H1 (cell line): ENCODE measurements around the gene RARA. TPM values are rescaled to one million over a fixed set of nuclear protein-coding genes. Genes with fewer than 3 reads are reported as not detected.

Experiments
- CTCF ChIA-PET: fragments of 300-600 bp; sonication (Branson Sonifier 250); formaldehyde crosslinking; loops from one replicate; lab custom pipeline; 2021; ENCODE audit not compliant: partially characterized antibody; lab: Charles Lee
- POLR2A ChIA-PET: fragments of 300-600 bp; sonication (Branson Sonifier 250); formaldehyde crosslinking; loops from one replicate; lab custom pipeline; 2021; ENCODE audit warnings: inconsistent platforms; ENCODE audit not compliant: partially characterized antibody; lab: Charles Lee
- DNase-seq, 2 experiments: peaks; one replicate each; pipeline versions ENCODE4 v3.0.0 to v3.0.0-alpha.2; 2010 to 2022; ENCODE audit warnings: low spot score in 2 of 2, low read depth in 1 of 2, mixed read lengths in 1 of 2
- FAIRE-seq: peaks from 2 replicates; lab custom pipeline; 2011; peaks lifted over from hg19 to GRCh38; lab: Jason Lieb, UNC
- H2AFZ ChIP-seq: 2 replicates; pipeline ENCODE4 v1.8.1; 2012; ENCODE audit warnings: low read length, inconsistent platforms
- H2AK5ac ChIP-seq: 2 replicates; pipeline ENCODE4 v1.6.1; 2013; ENCODE audit warnings: low read depth, low read length
- H2BK120ac ChIP-seq: replicated peaks from 2 replicates; pipeline ENCODE3; 2013; ENCODE audit warnings: low read depth, low read length, inconsistent platforms
- H2BK12ac ChIP-seq: 2 replicates; pipeline ENCODE4 v1.6.1; 2013; ENCODE audit warnings: low read depth, low read length
- H2BK15ac ChIP-seq: 2 replicates; pipeline ENCODE4 v1.6.1; 2013; ENCODE audit warnings: low read length
- H2BK20ac ChIP-seq: 2 replicates; pipeline ENCODE4 v1.6.1; 2013; ENCODE audit warnings: low read length
- H2BK5ac ChIP-seq: 2 replicates; pipeline ENCODE4 v1.6.1; 2013; ENCODE audit warnings: low read depth, low read length
- H3K14ac ChIP-seq: 2 replicates; pipeline ENCODE4 v1.6.1; 2013; ENCODE audit warnings: inconsistent platforms; ENCODE audit not compliant: insufficient read length
- H3K18ac ChIP-seq: 2 replicates; pipeline ENCODE4 v1.6.1; 2013; ENCODE audit warnings: low read length; ENCODE audit errors: extremely low read depth
- H3K23ac ChIP-seq: 2 replicates; pipeline ENCODE4 v1.6.1; 2013; ENCODE audit warnings: inconsistent platforms; ENCODE audit not compliant: insufficient read length
- H3K23me2 ChIP-seq: 2 replicates; pipeline ENCODE4 v1.6.1; 2013; ENCODE audit warnings: low read depth, low read length
- H3K27ac ChIP-seq: 2 replicates; pipeline ENCODE4 v1.6.1; 2011; ENCODE audit warnings: low read depth, low read length, inconsistent platforms
- H3K27me3 ChIP-seq, 4 experiments: replicated peaks in 1 of 4; 1 replicate in 1 of 4; 2 replicates in 3 of 4; pipeline versions ENCODE4 v1.6.1 to v1.8.1; 2011 to 2013; ENCODE audit warnings: low read length in 3 of 4, mild to moderate bottlenecking in 3 of 4, inconsistent platforms in 2 of 4, mixed read lengths in 2 of 4, moderate library complexity in 1 of 4; ENCODE audit not compliant: control insufficient read depth in 3 of 4, insufficient read depth in 3 of 4; ENCODE audit errors: extremely low read depth in 1 of 4
- H3K36me3 ChIP-seq, 4 experiments: 2 replicates each; pipeline versions ENCODE4 v1.6.1 to v1.8.1; 2011 to 2013; ENCODE audit warnings: mild to moderate bottlenecking in 4 of 4, low read length in 3 of 4, moderate library complexity in 2 of 4, control low read depth in 1 of 4, inconsistent platforms in 1 of 4; ENCODE audit not compliant: insufficient read depth in 4 of 4, control insufficient read depth in 2 of 4
- H3K4ac ChIP-seq: replicated peaks from 2 replicates; pipeline ENCODE3; 2013; ENCODE audit warnings: low read length, low read depth, mixed read lengths, inconsistent platforms; ENCODE audit not compliant: insufficient read length
- H3K4me1 ChIP-seq, 4 experiments: replicated peaks in 1 of 4; 1 replicate in 1 of 4; 2 replicates in 3 of 4; pipeline versions ENCODE4 v1.6.1 to v1.8.1; 2011 to 2013; ENCODE audit warnings: low read length in 3 of 4, inconsistent platforms in 2 of 4, mixed read lengths in 1 of 4; ENCODE audit not compliant: insufficient read depth in 4 of 4, control insufficient read depth in 3 of 4
- H3K4me2 ChIP-seq, 2 experiments: 2 replicates each; pipeline versions ENCODE4 v1.6.1 to v1.8.1; 2011 to 2013; ENCODE audit warnings: low read depth in 2 of 2, low read length in 2 of 2, control low read depth in 1 of 2, inconsistent platforms in 1 of 2, mild to moderate bottlenecking in 1 of 2; ENCODE audit not compliant: insufficient read depth in 1 of 2
- H3K4me3 ChIP-seq, 4 experiments: fragments of 200-600, 300-600 bp in 1 of 4; sonication (generic), shearing (Covaris generic), sonication (Bioruptor Twin) in 1 of 4; 2 replicates each; pipeline versions ENCODE4 v1.5.1 to v1.8.1; 2011 to 2016; ENCODE audit warnings: low read length in 4 of 4, low read depth in 3 of 4, control low read depth in 2 of 4, inconsistent platforms in 2 of 4, mild to moderate bottlenecking in 2 of 4, mixed read lengths in 1 of 4, moderate library complexity in 1 of 4; ENCODE audit not compliant: insufficient read depth in 2 of 4; ENCODE audit errors: extremely low read depth in 1 of 4
- H3K56ac ChIP-seq: replicated peaks from 2 replicates; pipeline ENCODE3; 2013; ENCODE audit warnings: low read depth, mild to moderate bottlenecking, mixed read lengths, low read length, inconsistent platforms; ENCODE audit not compliant: insufficient read length
- H3K79me1 ChIP-seq: 2 replicates; pipeline ENCODE4 v1.6.1; 2013; ENCODE audit warnings: low read depth, low read length, control low read depth
- H3K79me2 ChIP-seq, 2 experiments: 2 replicates each; pipeline versions ENCODE4 v1.6.1 to v1.8.1; 2012 to 2013; ENCODE audit warnings: low read length in 2 of 2, mild to moderate bottlenecking in 2 of 2, inconsistent platforms in 1 of 2; ENCODE audit not compliant: insufficient read depth in 2 of 2, control insufficient read depth in 1 of 2
- H3K9ac ChIP-seq, 4 experiments: replicated peaks in 1 of 4; 1 replicate in 1 of 4; 2 replicates in 3 of 4; pipeline versions ENCODE4 v1.6.1 to v1.8.1; 2011 to 2013; ENCODE audit warnings: low read depth in 3 of 4, low read length in 3 of 4, control low read depth in 2 of 4, mild to moderate bottlenecking in 2 of 4, moderate library complexity in 2 of 4, inconsistent platforms in 1 of 4; ENCODE audit errors: extremely low read depth in 1 of 4
- H3K9me3 ChIP-seq, 2 experiments: 2 replicates each; pipeline versions ENCODE4 v1.6.1 to v1.8.1; 2012 to 2013; ENCODE audit warnings: mild to moderate bottlenecking in 2 of 2, moderate library complexity in 2 of 2, control low read depth in 1 of 2, inconsistent platforms in 1 of 2, low read depth in 1 of 2, low read length in 1 of 2, mixed read lengths in 1 of 2; ENCODE audit not compliant: insufficient read depth in 2 of 2
- H4K20me1 ChIP-seq, 2 experiments: replicated peaks in 1 of 2; 2 replicates each; pipeline versions ENCODE3 to v1.8.1; 2011 to 2013; ENCODE audit warnings: inconsistent platforms in 2 of 2, low read length in 2 of 2, mild to moderate bottlenecking in 1 of 2; ENCODE audit not compliant: insufficient read depth in 2 of 2, control insufficient read depth in 1 of 2
- H4K5ac ChIP-seq: 2 replicates; pipeline ENCODE4 v1.6.1; 2013; ENCODE audit warnings: low read length, low read depth, mixed read lengths, inconsistent platforms; ENCODE audit not compliant: insufficient read length
- H4K8ac ChIP-seq: 2 replicates; pipeline ENCODE4 v1.8.0; 2013; ENCODE audit warnings: mild to moderate bottlenecking, moderate library complexity, low read length, inconsistent platforms; ENCODE audit not compliant: insufficient read depth; ENCODE audit errors: extremely low read depth
- H4K91ac ChIP-seq: replicated peaks from 2 replicates; pipeline ENCODE3; 2013; ENCODE audit warnings: low read length, mixed read lengths, inconsistent platforms; ENCODE audit not compliant: insufficient read length
- EZH2 ChIP-seq: fragments of 200-600 bp; sonication (generic); IDR thresholded peaks from 2 replicates; pipeline ENCODE4 v1.7.1; 2012; ENCODE audit warnings: low read depth, mild to moderate bottlenecking, moderate library complexity, low read length, inconsistent platforms; ENCODE audit not compliant: severe bottlenecking
- RBBP5 ChIP-seq: IDR thresholded peaks from 2 replicates; pipeline ENCODE4 v1.7.1; 2012; ENCODE audit warnings: low read depth, mild to moderate bottlenecking, inconsistent platforms, low read length, moderate library complexity, borderline replicate concordance
- SIN3A ChIP-seq, 2 experiments: IDR thresholded peaks in 1 of 2; conservative IDR thresholded peaks in 1 of 2; 2 replicates each; pipeline ENCODE4 v1.6.1; 2011 to 2012; ENCODE audit warnings: low read length in 2 of 2, improper control_type of control experiment in 1 of 2, low read depth in 1 of 2, mild to moderate bottlenecking in 1 of 2
- SUZ12 ChIP-seq: fragments of 200-600 bp; sonication (generic); IDR thresholded peaks from 2 replicates; pipeline ENCODE4 v1.6.1; 2012; ENCODE audit warnings: mild to moderate bottlenecking, inconsistent platforms, low read length, moderate library complexity, mixed read lengths
- TEAD4 ChIP-seq: IDR thresholded peaks from 2 replicates; pipeline ENCODE4 v1.6.1; 2012; ENCODE audit warnings: low read depth, low read length, inconsistent platforms, mixed read lengths
- WGBS, 2 experiments: shearing (Covaris generic) in 1 of 2; methylation state at CpG; one replicate each; pipeline versions ENCODE4 v1.1.6 to v1.1.7; 2013 to 2015; ENCODE audit warnings: low lambda C conversion rate in 2 of 2, mixed read lengths in 2 of 2, inconsistent platforms in 1 of 2, low coverage in 1 of 2, missing lambda C conversion rate in 1 of 2; ENCODE audit not compliant: insufficient replicate concordance in 2 of 2, insufficient coverage in 1 of 2, insufficient read length in 1 of 2; ENCODE audit errors: extremely low coverage in 1 of 2, missing lambda C conversion rate in 1 of 2; 5-methylcytosine and 5-hydroxymethylcytosine counted together
- polyA plus RNA-seq, 7 experiments: library from polyadenylated mRNA; depleted of rRNA in 3 of 7; stranded (reverse) in 5 of 7; unstranded in 2 of 7; fragments of >200 nt in 5 of 7; fragments of 200-250 nt in 2 of 7; gene quantifications; 1 replicate in 5 of 7; 2 replicates in 1 of 7; 4 replicates in 1 of 7; pipeline versions ENCODE4 v1.2.1 to v1.2.3, GENCODE V29; 2011 to 2013; ENCODE audit warnings: missing spikeins in 2 of 7, mixed read lengths in 2 of 7
- total RNA-seq: library from RNA; stranded (reverse); fragmentation: NEBNext Ultra II Directional; extraction: Animal tissue kit (Norgen Biotek cat#: 25700); gene quantifications from 2 replicates; pipeline ENCODE4 v1.2.1, GENCODE V29; 2021

The RARA gene
- total and polyA plus RNA-seq, 2 of the 8 experiments (the other 6 are each of a cell fraction or from before 2014, with no cell fraction given): 4.4 to 16.5 TPM

- H3K4me3 ChIP-seq: peak overlapping the region; percentile 57 to 74 (median 62)
- FAIRE-seq (no peak), DNase-seq (peak in 1 of 2 experiments; percentile 60)
- no peak overlapping the region; the same call in 1 of the 2 replicates for H2AK5ac ChIP-seq
- H4K5ac ChIP-seq: no peak overlapping the region
- POLR2A ChIA-PET: interaction anchor here (1.3 to 27.8 kb wide), 3 partner anchors 7 to 40 kb away, joined by 3 to 570 read pairs (median 6); partner anchors contain the start of genes CDC6 and RARA
- no peak overlapping the region for H2BK5ac ChIP-seq
- peak; percentile 26; the same call in 1 of the 2 replicates for TF ChIP-seq SUZ12
- TF ChIP-seq RBBP5: no peak
- TF ChIP-seq EZH2: peak; percentile 63
- TF ChIP-seq SIN3A (conservative IDR thresholded peaks at IDR 0.05 in 1 of 2, IDR thresholded peaks at IDR 0.05 in 1 of 2; ENCODE audit: low read depth in 1 of 2, low read length in 2 of 2): no peak
- no peak for TF ChIP-seq TEAD4
- TF ChIP-seq, all 59 proteins: peak for 2
- H4K91ac ChIP-seq: no peak overlapping the region
- H2BK20ac ChIP-seq: no peak overlapping the region
- CTCF ChIA-PET: interaction anchor here (1.6 to 30.8 kb wide), 3 partner anchors 14 to 24 kb away, joined by 4 to 1198 read pairs (median 74); partner anchors contain the start of genes GJD3 and RARA
- no peak overlapping the region for H3K9ac ChIP-seq
- H3K79me1 ChIP-seq: peaks cover 2% of the 10 kb centered on the region; the same call in 1 of the 2 replicates
- H3K9me3 ChIP-seq: no peaks in the 10 kb centered on the region
- no peak overlapping the region for H3K27ac ChIP-seq
- peaks cover 23 to 48% of the 10 kb centered on the region in 2 experiments for H4K20me1 ChIP-seq
- H2BK120ac ChIP-seq: no peak overlapping the region
- no peak overlapping the region for H2AFZ ChIP-seq
- no peaks in the 10 kb centered on the region; a peak in 1 of 8 replicates for H3K36me3 ChIP-seq
- no peak overlapping the region for H4K8ac ChIP-seq
- no peak overlapping the region for H3K56ac ChIP-seq
- no peak overlapping the region for H3K23ac ChIP-seq
- peaks cover 19 to 81% (median 61%) of the 10 kb centered on the region in 4 experiments for H3K27me3 ChIP-seq
- 8% methylated on average over 33 of the region's 38 CpGs; no CpG with 5 or more reads in 1 of the 2 experiments for WGBS, 2 experiments
- H2BK12ac ChIP-seq: no peak overlapping the region
- no peak overlapping the region for H3K14ac ChIP-seq
- no peak overlapping the region for H2BK15ac ChIP-seq
- H3K18ac ChIP-seq: no peak overlapping the region; the same call in 1 of the 2 replicates
- H3K4me1 ChIP-seq: peaks cover 21 to 48% (median 42%) of the 10 kb centered on the region in 4 experiments
- peaks cover 29% of the 10 kb centered on the region; the same call in 1 of the 2 replicates for H3K23me2 ChIP-seq
- H3K4ac ChIP-seq: no peak overlapping the region
- H3K79me2 ChIP-seq: no peaks in the 10 kb centered on the region; a peak in 1 of 4 replicates
- peak overlapping the region; percentile 73 to 91 for H3K4me2 ChIP-seq
Measured at GRCh38 chr17:40342504-40343218, 33.7 kb downstream of the RARA start.
